GM18907 (cell line): Measurements from ENCODE around the gene CCDC81.

ENCODE experiments used
- ATAC-seq: cut with Tn5 transposase; IDR thresholded peaks from one replicate; pipeline ENCODE4 v1.9.1; 2021; ENCODE audit warnings: mild to moderate bottlenecking, moderate library complexity; ENCODE audit not compliant: unreplicated experiment

Gene CCDC81

GRCh38 chr11:86435711-86436110 is 61.0 kb downstream of the CCDC81 start:
- ATAC-seq, result no peak

- ATAC-seq, result no peak
These were observed 64.0 kb downstream of the CCDC81 start for GRCh38 chr11:86438685-86439084.

DNA sequence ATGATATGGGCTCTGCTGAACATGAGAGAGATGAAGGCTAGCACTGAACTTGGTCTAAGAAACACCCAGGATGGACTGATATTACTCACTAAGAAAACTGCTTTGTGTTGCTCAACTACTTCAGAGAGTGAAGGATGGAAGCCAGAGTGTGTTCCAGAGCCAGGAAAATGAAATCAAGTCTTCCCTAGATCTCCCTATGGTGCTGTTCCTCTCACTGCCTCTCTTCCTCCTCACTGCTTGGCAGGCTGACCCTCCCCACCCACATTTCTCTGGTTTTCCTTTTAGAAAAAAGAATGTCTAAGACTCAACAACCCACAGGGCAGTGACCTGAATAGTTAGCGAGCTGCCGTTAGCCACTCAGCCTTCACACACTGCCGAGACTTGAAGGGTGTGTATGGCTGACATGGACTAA is 65.6 kb downstream of the CCDC81 start:
- no peak for ATAC-seq

GRCh38 chr11:86440843-86441242 is 66.2 kb downstream of the CCDC81 start:
- no peak for ATAC-seq

- no peak for ATAC-seq
These were observed 67.7 kb downstream of the CCDC81 start for GRCh38 chr11:86442420-86442819.

- no peak for ATAC-seq
These were observed 68.1 kb downstream of the CCDC81 start for GRCh38 chr11:86442827-86443226.

GRCh38 chr11:86443415-86443814 is 68.7 kb downstream of the CCDC81 start:
- ATAC-seq, result no peak

- no peak for ATAC-seq
These were observed 70.3 kb downstream of the CCDC81 start for GRCh38 chr11:86444981-86445380.

- ATAC-seq, result no peak
These were observed 71.7 kb downstream of the CCDC81 start for GRCh38 chr11:86446163-86446923.

- ATAC-seq, result no peak
These were observed 72.2 kb downstream of the CCDC81 start for GRCh38 chr11:86446924-86447285.

- peak; percentile 56 for ATAC-seq
These were observed 73.2 kb downstream of the CCDC81 start for GRCh38 chr11:86447763-86448480.

DNA sequence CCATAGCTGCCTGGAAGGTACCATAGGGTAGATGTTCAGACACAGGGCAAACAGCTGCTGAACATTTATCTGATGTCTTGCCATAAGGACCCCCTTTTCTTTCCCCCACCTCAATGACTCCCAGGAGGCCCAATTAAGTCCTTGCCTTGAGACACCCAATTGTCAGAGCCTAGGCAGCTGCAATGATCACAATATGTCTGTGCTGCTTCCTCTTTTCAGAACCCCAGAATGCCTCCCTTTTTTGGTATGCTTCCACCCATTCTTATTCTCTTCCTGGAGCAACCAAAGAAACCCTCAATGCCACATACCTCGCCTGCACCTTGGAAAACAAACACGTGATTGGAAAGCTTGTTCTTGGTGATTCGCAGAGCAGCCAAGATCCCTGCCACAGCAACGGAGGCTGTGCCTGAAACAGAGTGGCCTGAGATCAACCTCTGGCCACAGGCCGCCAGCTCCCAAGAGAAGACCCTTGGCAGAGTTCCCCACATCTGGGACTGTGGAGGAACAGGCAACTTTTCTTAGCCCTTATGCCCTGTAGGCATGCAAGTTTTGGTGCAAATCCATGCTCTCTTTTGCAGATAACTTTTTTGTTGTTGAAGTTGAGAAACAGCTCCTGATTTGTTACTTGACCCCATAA is 75.4 kb downstream of the CCDC81 start:
- no peak for ATAC-seq

DNA sequence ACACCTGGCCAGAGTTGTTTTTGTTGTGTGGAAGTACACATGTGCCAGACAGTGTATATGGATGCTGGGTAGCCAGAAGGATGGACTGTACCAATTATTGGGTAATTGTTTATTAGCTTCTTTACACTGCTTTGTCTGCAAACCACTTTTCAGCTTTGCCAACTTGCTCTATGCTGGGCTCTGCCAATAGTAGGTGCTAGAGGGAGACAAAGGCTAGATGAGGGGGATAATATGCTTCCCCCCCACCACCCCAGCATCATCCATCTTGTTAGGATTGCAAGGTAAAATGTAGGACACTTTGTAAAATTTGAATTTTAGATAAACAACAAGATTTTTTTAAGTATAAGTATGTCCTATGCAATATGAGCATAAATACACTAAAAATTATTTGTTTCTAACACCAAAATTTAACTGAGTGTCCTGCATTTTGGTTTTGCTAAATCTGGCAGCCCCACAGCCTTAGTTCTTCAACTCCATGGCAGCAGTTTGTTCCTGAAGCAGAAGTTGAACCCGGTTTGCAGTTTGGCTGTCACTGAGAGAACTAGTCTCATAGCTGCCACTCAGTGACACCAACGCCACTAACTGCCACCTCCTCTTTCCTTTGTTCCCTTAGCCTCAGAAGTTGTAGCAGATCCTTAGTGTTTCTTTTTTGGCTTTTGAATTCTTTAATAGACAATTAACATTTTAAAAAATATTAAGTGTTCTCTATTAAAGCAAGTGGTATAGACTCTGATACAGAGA is 78.8 kb downstream of the CCDC81 start:
- ATAC-seq, result no peak

- peak; percentile 86 for ATAC-seq
These were observed 81.6 kb downstream of the CCDC81 start for GRCh38 chr11:86456075-86456939.

DNA sequence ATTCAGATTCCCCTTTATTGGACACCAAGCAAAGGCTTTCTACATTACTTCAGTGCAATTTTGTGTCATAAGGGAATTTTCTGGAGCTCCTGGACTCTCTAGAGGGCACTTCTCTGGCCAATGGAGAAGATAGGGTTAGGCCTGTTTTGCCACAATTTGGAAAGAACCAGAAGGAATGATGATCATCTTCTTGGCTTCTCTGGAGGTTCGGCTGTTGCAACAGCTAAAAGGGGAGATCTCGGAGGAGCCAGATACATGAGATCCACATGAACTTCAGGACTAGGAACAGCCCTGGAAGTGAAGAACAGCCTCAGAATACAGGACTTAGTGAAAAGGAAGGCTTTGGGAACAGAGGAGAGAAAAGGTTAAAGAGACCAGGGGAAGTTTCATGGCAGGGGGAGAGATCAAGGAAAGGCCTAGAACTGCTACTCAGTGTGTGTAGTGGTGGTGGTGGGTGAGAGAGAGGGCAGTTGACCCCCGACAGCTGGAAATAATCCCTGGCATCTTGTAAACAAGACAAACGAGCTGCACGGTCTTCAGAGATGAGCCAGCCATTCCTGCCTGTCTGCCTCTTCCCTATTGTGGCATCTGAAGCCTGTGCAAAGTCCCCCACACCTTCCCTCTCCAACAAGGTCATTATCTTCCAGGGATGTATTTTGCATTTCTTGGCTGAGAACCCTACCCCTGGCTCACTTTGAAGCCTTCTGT is 83.8 kb downstream of the CCDC81 start:
- ATAC-seq, result no peak

DNA sequence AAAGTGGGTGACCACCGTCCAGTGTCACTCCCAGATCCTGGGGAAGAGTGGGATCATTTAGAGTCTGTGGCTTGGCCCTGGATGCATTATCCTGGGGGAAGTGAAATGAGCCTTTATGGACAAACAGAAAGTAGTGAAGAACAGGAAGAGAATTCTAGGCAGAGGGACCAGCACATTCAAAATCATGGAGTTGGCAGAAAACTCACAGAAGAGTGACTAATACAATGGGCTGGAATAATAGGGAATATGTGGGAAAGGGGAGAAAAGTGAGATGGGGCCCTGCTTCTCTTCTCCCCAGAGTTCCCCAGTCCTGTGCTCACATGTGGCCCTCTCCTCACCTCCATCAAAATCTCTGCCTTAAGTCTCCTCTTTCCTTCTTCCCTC is 84.3 kb downstream of the CCDC81 start:
- no peak for ATAC-seq

DNA sequence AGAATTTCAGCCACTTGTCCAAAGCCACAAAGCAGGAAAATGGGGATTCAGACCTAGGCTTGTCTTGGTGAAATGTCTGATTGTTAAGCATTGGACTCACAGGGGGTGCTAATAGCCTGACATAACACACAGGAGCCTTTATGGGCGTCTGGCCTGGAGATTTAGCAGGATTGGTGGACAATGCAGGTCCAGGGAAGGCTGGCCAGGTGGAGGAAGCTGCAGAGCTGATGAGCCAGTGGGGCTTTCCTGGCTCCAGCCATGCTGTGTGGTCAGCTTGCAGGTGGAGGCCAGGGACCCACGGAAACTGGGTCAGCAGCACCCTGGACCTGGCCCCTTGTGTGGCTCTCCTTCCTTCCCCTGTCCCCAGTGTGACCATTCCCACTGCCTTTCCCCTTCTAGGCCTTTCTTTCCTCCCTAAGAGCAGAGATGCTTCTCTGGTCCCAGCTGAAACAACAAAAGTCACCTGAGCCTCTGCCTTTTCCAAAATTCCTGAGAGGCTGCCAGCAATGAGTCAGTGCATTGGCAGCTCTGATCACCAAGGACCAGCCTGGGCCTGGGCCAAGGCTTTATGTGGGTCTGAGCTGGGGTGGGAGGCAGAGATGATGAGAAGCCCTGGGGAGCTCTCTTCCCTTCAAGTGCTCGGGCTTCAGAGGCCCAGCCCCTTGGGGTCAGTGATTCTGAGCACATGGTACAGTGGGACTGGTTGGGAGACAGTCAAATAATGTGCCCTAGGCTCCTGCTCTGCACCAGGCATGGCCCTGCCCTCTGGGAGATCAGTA is 85.2 kb downstream of the CCDC81 start:
- ATAC-seq, result no peak

DNA sequence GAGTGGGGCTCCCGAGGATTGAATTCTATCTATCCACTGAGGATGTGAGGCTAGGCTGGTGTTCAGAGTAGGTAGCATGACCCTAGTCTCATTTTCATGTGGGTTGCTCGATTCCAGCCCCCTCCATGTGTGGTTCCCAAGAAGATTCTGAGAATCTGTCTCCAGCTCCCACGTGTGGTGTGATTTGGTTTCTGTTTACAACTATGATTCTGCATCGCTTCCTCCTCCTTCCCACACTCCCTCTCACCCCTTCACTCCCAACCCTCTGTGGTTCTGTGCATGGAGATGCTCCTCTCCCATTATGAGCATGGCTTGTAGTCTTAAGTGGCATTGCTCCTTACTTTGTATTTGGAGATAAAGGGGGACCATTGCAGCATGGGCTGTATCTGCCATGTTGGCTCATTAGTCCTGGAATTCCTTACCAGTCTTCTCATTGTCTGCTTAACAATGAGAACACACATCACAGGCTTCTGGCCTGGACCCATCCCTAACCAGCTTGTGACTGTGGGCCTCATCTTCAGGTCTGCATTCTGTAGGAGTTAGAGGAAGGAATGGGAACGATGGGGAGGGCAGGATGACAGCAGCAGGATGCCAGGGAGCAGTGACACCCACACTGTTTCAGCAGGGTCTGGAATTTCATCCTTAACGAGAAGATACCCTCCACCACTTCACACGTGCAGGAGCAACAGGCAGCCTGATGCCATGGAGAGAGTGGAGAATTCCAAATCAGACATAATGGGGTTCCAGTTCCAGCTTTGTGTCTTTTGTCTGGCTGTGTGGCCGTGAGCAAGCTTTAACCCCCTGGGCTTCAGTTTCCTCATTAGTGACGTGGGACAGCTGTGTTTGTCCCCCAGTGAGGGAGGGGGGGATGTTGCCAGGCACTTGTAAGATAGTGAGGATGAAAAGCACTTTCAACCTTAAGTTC is 86.0 kb downstream of the CCDC81 start:
- ATAC-seq, result no peak
